Kidney (tissue), 14 donors: ENCODE measurements around the gene SMIM33. TPM values are rescaled to one million over a fixed set of nuclear protein-coding genes. Genes with fewer than 3 reads are reported as not detected.
"Not testable (repeated sequence)": the region's sequence is repeated elsewhere in the genome, so short reads cannot be mapped to it uniquely, and the experiment has no call there.

Source experiments
- DNase-seq, 5 donors: peaks; one replicate each; pipeline ENCODE4 v3.0.0-alpha.2; 2013 to 2020
- FAIRE-seq: peaks from 2 replicates; lab custom pipeline; 2012; peaks lifted over from hg19 to GRCh38; lab: Jason Lieb, UNC
- H3K27ac ChIP-seq, 2 donors: one replicate each; pipeline ENCODE4 v1.7.0; 2013; ENCODE audit warnings: low read depth in 2 of 2, low read length in 2 of 2, inconsistent platforms in 1 of 2
- H3K27me3 ChIP-seq: one replicate; pipeline ENCODE4 v1.7.1; 2013; ENCODE audit warnings: low read length, inconsistent platforms; ENCODE audit not compliant: control insufficient read depth, insufficient read depth
- H3K36me3 ChIP-seq, 3 donors: one replicate each; pipeline versions ENCODE4 v1.7.0 to v1.7.1; 2013; ENCODE audit warnings: low read length in 3 of 3, control low read depth in 1 of 3, inconsistent platforms in 1 of 3; ENCODE audit not compliant: insufficient read depth in 3 of 3, control insufficient read depth in 2 of 3
- H3K4me1 ChIP-seq, 3 donors: one replicate each; pipeline versions ENCODE4 v1.7.0 to v1.7.1; 2013; ENCODE audit warnings: low read length in 3 of 3, inconsistent platforms in 1 of 3, low read depth in 1 of 3; ENCODE audit not compliant: control insufficient read depth in 2 of 3, insufficient read depth in 2 of 3
- H3K4me3 ChIP-seq, 3 donors: one replicate each; pipeline versions ENCODE4 v1.7.0 to v1.8.1; 2013; ENCODE audit warnings: low read length in 3 of 3, control low read depth in 1 of 3, inconsistent platforms in 1 of 3
- H3K9ac ChIP-seq, 3 donors: one replicate each; pipeline versions ENCODE4 v1.7.0 to v1.7.1; 2013; ENCODE audit warnings: low read length in 3 of 3, control low read depth in 1 of 3, inconsistent platforms in 1 of 3
- H3K9me3 ChIP-seq, 3 donors: one replicate each; pipeline versions ENCODE4 v1.7.0 to v1.7.1; 2013; ENCODE audit warnings: low read length in 3 of 3, control low read depth in 1 of 3, inconsistent platforms in 1 of 3; ENCODE audit not compliant: control insufficient read depth in 2 of 3, insufficient read depth in 1 of 3
- CTCF ChIP-seq: IDR thresholded peaks from 3 replicates; pipeline ENCODE4 v1.5.1; 2012; ENCODE audit warnings: mild to moderate bottlenecking, moderate library complexity, borderline replicate concordance; ENCODE audit not compliant: insufficient read depth; ENCODE audit errors: extremely low read depth
- intact Hi-C: fragments of 100-400 bp; cut with DNase I; formaldehyde crosslinking; loops from one replicate; pipeline ENCODE4 v1.11.1; 2022
- polyA plus RNA-seq: library from polyadenylated mRNA; stranded (reverse); fragments of 350-450 nt; fragmentation: Illumina TruSeq; extraction: RNeasy Lipid Tissue Mini Kit (QIAGEN cat#74804); gene quantifications from one replicate; pipeline ENCODE4 v1.2.3, GENCODE V29; 2014; ENCODE audit warnings: low read depth, low replicate concordance; ENCODE audit not compliant: insufficient read depth
- total RNA-seq: library from RNA; stranded (reverse); fragmentation: NEBNext Ultra II Directional; extraction: Animal tissue kit (Norgen Biotek cat#: 25700); gene quantifications from one replicate; pipeline ENCODE4 v1.2.1, GENCODE V29; 2021
- donor health status: control.
- donor health status: control.
- donor health status: control.
- donor health status: control.
- donor health status: control.
- donor health status: DM: yes; HTN: yes; CAD: no.
- donor health status: Normal renal cell carcinoma (clear cell type).

The SMIM33 gene
- total and polyA plus RNA-seq, 2 donors from 2014 or later: 0.13 TPM; not detected in 1

DNA sequence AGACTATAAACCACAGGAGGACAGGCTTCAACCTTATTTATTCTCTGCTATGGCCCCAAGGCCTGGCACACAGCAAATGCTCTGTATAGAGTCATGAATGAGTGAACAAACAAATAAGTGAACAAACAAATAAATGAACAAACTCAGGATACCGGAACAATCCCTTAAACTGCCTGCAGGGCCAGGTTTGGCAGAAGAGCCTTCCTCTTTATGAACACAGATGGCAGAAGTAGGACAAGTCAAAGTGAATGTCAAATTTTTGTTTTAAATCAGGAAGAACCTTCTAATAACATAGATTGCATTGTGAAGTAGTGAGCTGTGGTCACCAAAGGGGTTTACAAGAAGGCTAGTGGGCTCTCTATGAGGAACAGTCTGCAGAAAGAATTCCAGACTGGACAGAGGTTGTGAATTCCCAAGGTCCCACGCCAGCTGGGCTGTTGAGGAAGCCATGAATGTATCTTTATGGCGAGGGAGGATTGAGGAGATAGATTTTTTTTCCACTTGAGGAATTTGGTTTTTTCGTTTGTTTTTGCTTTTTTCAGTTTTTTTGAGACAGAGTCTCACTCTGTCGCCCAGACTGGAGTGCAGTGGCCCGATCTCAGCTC, 42.1 kb downstream of the SMIM33 start:
- Histone ChIP-seq H3K4me1 (peaks cover 0 to 2% (median 0%) of the 10 kb centered on the region in 3 donors), H3K4me3 (no peak overlapping the region), H3K9me3 (no peaks in the 10 kb centered on the region), H3K27ac (no peak overlapping the region), H3K27me3 (no peaks in the 10 kb centered on the region), H3K9ac (no peak overlapping the region), H3K36me3 (no peaks in the 10 kb centered on the region)
- no peak for FAIRE-seq
- no peak for TF ChIP-seq CTCF
- no peak for DNase-seq
- intact Hi-C loops: loop anchor here (5.0 kb wide), 1 partner anchor 86 kb away; no protein-coding TSS in a partner anchor

- not testable (repeated sequence) for H3K4me1 ChIP-seq, H3K27me3 ChIP-seq, H3K9ac ChIP-seq, H3K27ac ChIP-seq, H3K9me3 ChIP-seq, H3K36me3 ChIP-seq, H3K4me3 ChIP-seq, FAIRE-seq
- intact Hi-C loops: loop anchor here (5.0 kb wide), 1 partner anchor 86 kb away; no protein-coding TSS in a partner anchor
- TF ChIP-seq CTCF: peak; percentile 84
- peak; percentile 78 to 91 (median 81) for DNase-seq
These were observed 42.6 kb downstream of the SMIM33 start for GRCh38 chr5:139513434-139513833.

DNA sequence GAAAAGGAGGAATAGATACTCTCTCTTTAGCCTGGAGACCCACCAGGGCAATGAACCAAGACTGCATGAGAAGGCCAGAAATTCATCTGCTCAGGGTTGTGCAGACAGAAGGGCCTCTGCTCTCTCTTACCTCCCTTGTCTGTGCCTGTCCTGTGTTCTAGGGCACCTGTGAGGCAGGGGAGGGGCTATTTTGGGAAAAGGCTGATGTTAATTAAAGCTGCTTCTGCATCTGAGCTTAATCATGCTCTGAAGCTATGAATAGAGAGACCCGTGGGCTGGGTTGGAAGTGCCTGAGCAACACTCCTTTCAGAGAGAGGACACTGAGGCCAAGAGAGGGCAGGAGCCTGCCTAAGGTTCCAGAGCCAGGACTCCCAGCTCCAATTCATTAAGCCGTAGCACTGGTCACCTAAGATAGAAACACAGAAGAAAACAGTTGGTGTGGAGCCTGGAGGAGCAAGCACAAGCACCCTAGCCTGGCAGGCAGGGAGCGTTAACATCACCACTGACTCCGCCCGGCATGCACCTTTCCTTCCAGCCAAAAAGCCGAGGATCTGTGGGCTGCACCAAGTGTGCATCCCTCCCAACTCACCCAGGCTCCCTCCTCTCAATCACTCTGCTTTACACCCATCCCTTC, 43.2 kb downstream of the SMIM33 start:
- H3K27me3 ChIP-seq: no peaks in the 10 kb centered on the region
- H3K4me3 ChIP-seq: no peak overlapping the region
- no peaks in the 10 kb centered on the region for H3K36me3 ChIP-seq
- intact Hi-C loops: loop anchor here (5.0 kb wide), 1 partner anchor 87 kb away; no protein-coding TSS in a partner anchor
- H3K9ac ChIP-seq: no peak overlapping the region
- TF ChIP-seq CTCF: no peak
- no peak for FAIRE-seq
- H3K4me1 ChIP-seq: peaks cover 0 to 6% (median 0%) of the 10 kb centered on the region in 3 donors
- no peak overlapping the region for H3K27ac ChIP-seq
- no peak for DNase-seq
- H3K9me3 ChIP-seq: no peaks in the 10 kb centered on the region
